Measurements from ENCODE around the gene GPATCH1.

Gene GPATCH1

GRCh38 chr19:33174186-33174585 lies 93.2 kb downstream of the GPATCH1 start:
- Mint-ChIP-seq H3K27me3 (ENCODE audit: low read depth) (no peaks in the 10 kb centered on the region), H3K4me3 (peak overlapping the region; percentile 23 to 68 (median 57)), H3K36me3 (ENCODE audit: low read depth) (peaks cover 1% of the 10 kb centered on the region), H3K27ac (no peak overlapping the region), H3K4me1 (peaks cover 25% of the 10 kb centered on the region), H3K9me3 (peaks cover 4% of the 10 kb centered on the region)
- no peak for TF ChIP-seq CTCF (IDR thresholded peaks at IDR 0.05; ENCODE audit: unreplicated experiment in 3 of 3)

GRCh38 chr19:33175156-33175782 lies 94.3 kb downstream of the GPATCH1 start:
- Mint-ChIP-seq H3K36me3 (ENCODE audit: low read depth) (no peaks in the 10 kb centered on the region), H3K27ac (peak overlapping the region; percentile 83 to 97 (median 96)), H3K4me3 (peak overlapping the region; percentile 90 to 96 (median 92)), H3K27me3 (ENCODE audit: low read depth) (no peaks in the 10 kb centered on the region), H3K4me1 (peaks cover 25% of the 10 kb centered on the region), H3K9me3 (peaks cover 4% of the 10 kb centered on the region)
- TF ChIP-seq CTCF (IDR thresholded peaks at IDR 0.05; ENCODE audit: unreplicated experiment in 3 of 3) = no peak

- Mint-ChIP-seq H3K36me3 (ENCODE audit: low read depth) (no peaks in the 10 kb centered on the region), H3K4me3 (peak overlapping the region; percentile 90 to 96 (median 92)), H3K27me3 (ENCODE audit: low read depth) (no peaks in the 10 kb centered on the region), H3K27ac (peak overlapping the region; percentile 83 to 97 (median 96)), H3K4me1 (peaks cover 25% of the 10 kb centered on the region), H3K9me3 (peaks cover 4% of the 10 kb centered on the region)
- no peak for TF ChIP-seq CTCF (IDR thresholded peaks at IDR 0.05; ENCODE audit: unreplicated experiment in 3 of 3)
These were observed 95.1 kb downstream of the GPATCH1 start for GRCh38 chr19:33175886-33176669.

- TF ChIP-seq CTCF (IDR thresholded peaks at IDR 0.05; ENCODE audit: unreplicated experiment in 3 of 3) = peak in 1 of 3 experiments; percentile 20
- H3K36me3 Mint-ChIP-seq (ENCODE audit: low read depth) = no peaks in the 10 kb centered on the region
- H3K27me3 Mint-ChIP-seq (ENCODE audit: low read depth) = no peaks in the 10 kb centered on the region
- H3K9me3 Mint-ChIP-seq = peaks cover 4% of the 10 kb centered on the region
- peaks cover 25% of the 10 kb centered on the region for H3K4me1 Mint-ChIP-seq
- peak overlapping the region; percentile 83 to 97 (median 96) for H3K27ac Mint-ChIP-seq
- peak overlapping the region; percentile 90 to 96 (median 92) for H3K4me3 Mint-ChIP-seq
These were observed 95.9 kb downstream of the GPATCH1 start for GRCh38 chr19:33176670-33177416.

- Mint-ChIP-seq H3K4me3 (peak overlapping the region; percentile 90 to 96 (median 92)), H3K27ac (peak overlapping the region; percentile 60 to 96 (median 83)), H3K9me3 (peaks cover 4% of the 10 kb centered on the region), H3K27me3 (ENCODE audit: low read depth) (no peaks in the 10 kb centered on the region), H3K36me3 (ENCODE audit: low read depth) (no peaks in the 10 kb centered on the region), H3K4me1 (peaks cover 19% of the 10 kb centered on the region)
- TF ChIP-seq CTCF (IDR thresholded peaks at IDR 0.05; ENCODE audit: unreplicated experiment in 3 of 3) = peak; percentile 51 to 58 (median 55)
These were observed 96.5 kb downstream of the GPATCH1 start for GRCh38 chr19:33177417-33177979.
